HEK293 (cell line): ENCODE data around the gene THSD7A.

Experiments
- CTCF ChIA-PET: fragments of 350-600 bp; formaldehyde crosslinking; extraction: SDS; loops from one replicate; lab custom pipeline; 2021; ENCODE audit warnings: antibody characterized with exemption; lab: Yijun Ruan, JAX
- POLR2A ChIA-PET: fragments of 300-600 bp; formaldehyde crosslinking; extraction: SDS; loops from one replicate; lab custom pipeline; 2020; ENCODE audit warnings: antibody characterized with exemption, inconsistent platforms; lab: Yijun Ruan, JAX
- H3K27ac ChIP-seq: fragments of 200-500 bp; sonication (Bioruptor generic); 2 replicates; pipeline ENCODE4 v1.5.1; 2014; ENCODE audit warnings: low read depth, low read length, control low read depth, inconsistent platforms; ENCODE audit errors: extremely low read depth
- H3K36me3 ChIP-seq, 2 experiments: fragments of 200-500 bp in 1 of 2; sonication (Bioruptor generic) in 1 of 2; 1 replicate in 1 of 2; 2 replicates in 1 of 2; pipeline ENCODE4 v1.5.1; 2014 to 2017; ENCODE audit warnings: inconsistent platforms in 2 of 2, low read length in 2 of 2; ENCODE audit not compliant: control insufficient read depth in 2 of 2, insufficient read depth in 1 of 2
- H3K4me1 ChIP-seq: fragments of 200-500 bp; sonication (Bioruptor generic); 2 replicates; pipeline ENCODE4 v1.5.1; 2014; ENCODE audit warnings: mild to moderate bottlenecking, low read length, inconsistent platforms; ENCODE audit not compliant: control insufficient read depth, insufficient read depth
- H3K4me3 ChIP-seq: 2 replicates; pipeline ENCODE4 v1.5.1; 2011; ENCODE audit warnings: low read depth, mild to moderate bottlenecking, control low read depth, low read length, moderate library complexity
- H3K9me3 ChIP-seq: fragments of 200-500 bp; sonication (Bioruptor generic); 2 replicates; pipeline ENCODE4 v1.5.1; 2014; ENCODE audit warnings: low read depth, low read length, inconsistent platforms; ENCODE audit not compliant: control insufficient read depth, insufficient read depth
- ELK4 ChIP-seq: IDR thresholded peaks from 2 replicates; pipeline ENCODE4 v1.6.1; 2011; ENCODE audit warnings: mild to moderate bottlenecking, low read depth, low read length, borderline replicate concordance
- GLI4 ChIP-seq: fragments of 450-650 bp; formaldehyde crosslinking; IDR thresholded peaks from 2 replicates; pipeline ENCODE4 v1.5.1; 2016; ENCODE audit warnings: missing biosample characterization, missing genetic modification characterization
- IKZF3 ChIP-seq: fragments of 450-650 bp; IDR thresholded peaks from 2 replicates; pipeline ENCODE4 v1.5.0; 2018; ENCODE audit warnings: missing biosample characterization, mild to moderate bottlenecking, missing genetic modification characterization, moderate library complexity
- OSR2 ChIP-seq: fragments of 450-650 bp; formaldehyde crosslinking; IDR thresholded peaks from 2 replicates; pipeline ENCODE4 v1.5.1; 2016; ENCODE audit warnings: missing biosample characterization, missing genetic modification characterization
- PRDM1 ChIP-seq: fragments of 450-650 bp; formaldehyde crosslinking; IDR thresholded peaks from 2 replicates; pipeline ENCODE4; 2016; ENCODE audit warnings: missing biosample characterization, missing genetic modification characterization
- TSHZ1 ChIP-seq: fragments of 450-650 bp; formaldehyde crosslinking; IDR thresholded peaks from 2 replicates; pipeline ENCODE4 v1.5.1; 2016; ENCODE audit warnings: missing biosample characterization, missing genetic modification characterization, borderline replicate concordance
- ZBTB20 ChIP-seq: fragments of 450-650 bp; formaldehyde crosslinking; IDR thresholded peaks from 2 replicates; pipeline ENCODE4 v1.5.1; 2016; ENCODE audit warnings: missing biosample characterization, missing genetic modification characterization
- ZNF132 ChIP-seq: fragments of 450-650 bp; formaldehyde crosslinking; IDR thresholded peaks from 2 replicates; pipeline ENCODE4 v1.5.1; 2017; ENCODE audit warnings: missing biosample characterization, missing genetic modification characterization, borderline replicate concordance
- ZNF169 ChIP-seq: fragments of 450-650 bp; formaldehyde crosslinking; IDR thresholded peaks from 2 replicates; pipeline ENCODE4 v1.5.1; 2016; ENCODE audit warnings: missing biosample characterization, missing genetic modification characterization
- ZNF211 ChIP-seq: fragments of 450-650 bp; formaldehyde crosslinking; IDR thresholded peaks from 2 replicates; pipeline ENCODE4 v1.5.1; 2016; ENCODE audit warnings: low read depth, missing biosample characterization, missing genetic modification characterization
- ZNF214 ChIP-seq: fragments of 450-650 bp; formaldehyde crosslinking; IDR thresholded peaks from 2 replicates; pipeline ENCODE4 v1.5.1; 2017; ENCODE audit warnings: missing biosample characterization, mild to moderate bottlenecking, missing genetic modification characterization, borderline replicate concordance
- ZNF24 ChIP-seq: fragments of 450-650 bp; formaldehyde crosslinking; IDR thresholded peaks from 2 replicates; pipeline ENCODE4 v1.5.1; 2016; ENCODE audit warnings: missing biosample characterization, missing genetic modification characterization
- ZNF302 ChIP-seq: fragments of 450-650 bp; formaldehyde crosslinking; IDR thresholded peaks from 2 replicates; pipeline ENCODE4 v1.5.1; 2016; ENCODE audit warnings: missing biosample characterization, missing genetic modification characterization, low read depth
- ZNF362 ChIP-seq: fragments of 450-650 bp; formaldehyde crosslinking; IDR thresholded peaks from 2 replicates; pipeline ENCODE4 v1.5.1; 2016; ENCODE audit warnings: missing biosample characterization, missing genetic modification characterization
- ZNF501 ChIP-seq: fragments of 450-650 bp; formaldehyde crosslinking; IDR thresholded peaks from 2 replicates; pipeline ENCODE4 v1.5.1; 2016; ENCODE audit warnings: missing biosample characterization, missing genetic modification characterization
- ZNF600 ChIP-seq: fragments of 450-650 bp; formaldehyde crosslinking; IDR thresholded peaks from 2 replicates; pipeline ENCODE4 v1.5.1; 2016; ENCODE audit warnings: missing biosample characterization, missing genetic modification characterization
- ZNF639 ChIP-seq: fragments of 450-650 bp; formaldehyde crosslinking; IDR thresholded peaks from 2 replicates; pipeline ENCODE4 v1.5.1; 2016; ENCODE audit warnings: missing biosample characterization, missing genetic modification characterization
- ZNF645 ChIP-seq: fragments of 450-650 bp; formaldehyde crosslinking; IDR thresholded peaks from 2 replicates; pipeline ENCODE4; 2016; ENCODE audit warnings: missing biosample characterization, missing genetic modification characterization
- ZNF654 ChIP-seq: fragments of 450-650 bp; formaldehyde crosslinking; IDR thresholded peaks from 2 replicates; pipeline ENCODE4 v1.5.1; 2016; ENCODE audit warnings: low read depth, missing biosample characterization, missing genetic modification characterization
- ZSCAN16 ChIP-seq: fragments of 450-650 bp; formaldehyde crosslinking; IDR thresholded peaks from 2 replicates; pipeline ENCODE4 v1.5.1; 2016; ENCODE audit warnings: missing biosample characterization, missing genetic modification characterization

THSD7A gene

GRCh38 chr7:11374629-11375028, 457.4 kb downstream of the THSD7A start:
- Histone ChIP-seq H3K9me3 (no peaks in the 10 kb centered on the region), H3K4me1 (no peaks in the 10 kb centered on the region), H3K27ac (no peak overlapping the region), H3K36me3 (no peaks in the 10 kb centered on the region), H3K4me3 (no peak overlapping the region)
- TF ChIP-seq OSR2 (tag by site-specific recombination) (no peak), TSHZ1 (tag by site-specific recombination) (no peak), ZNF132 (tag by site-specific recombination) (no peak), ZNF214 (tag by site-specific recombination) (no peak)
- CTCF ChIA-PET = no interaction called here
- POLR2A ChIA-PET = no interaction called here

GRCh38 chr7:11373546-11374142, 458.4 kb downstream of the THSD7A start:
- CTCF ChIA-PET = interaction anchor here (0.6 to 1.0 kb wide), 5 partner anchors 22 to 311 kb away, joined by 3 to 5 read pairs (median 3); no protein-coding TSS in a partner anchor
- POLR2A ChIA-PET = no interaction called here

GRCh38 chr7:11369696-11370095, 462.3 kb downstream of the THSD7A start:
- TF ChIP-seq ZSCAN16 (no peak), PRDM1 (tag by site-specific recombination) (no peak), ZNF501 (tag by site-specific recombination) (no peak), ZNF639 (tag by site-specific recombination) (no peak), ZNF211 (tag by site-specific recombination) (no peak), OSR2 (tag by site-specific recombination) (no peak), ELK4 (no peak), ZNF645 (tag by site-specific recombination) (no peak), ZNF600 (tag by site-specific recombination) (no peak), GLI4 (tag by site-specific recombination) (no peak), ZNF302 (tag by site-specific recombination) (no peak), ZNF24 (tag by site-specific recombination) (no peak), IKZF3 (tag by site-specific recombination) (no peak), ZNF169 (tag by site-specific recombination) (no peak), ZNF362 (tag by site-specific recombination) (no peak)
- H3K9me3 ChIP-seq = no peaks in the 10 kb centered on the region
- no peaks in the 10 kb centered on the region for H3K36me3 ChIP-seq
- H3K4me3 ChIP-seq = no peak overlapping the region
- H3K4me1 ChIP-seq = no peaks in the 10 kb centered on the region
- no peak overlapping the region for H3K27ac ChIP-seq
- ChIA-PET CTCF (no interaction called here), POLR2A (no interaction called here)

More at GRCh38 chr7:11373546-11374142, 458.4 kb downstream of the THSD7A start:
- TF ChIP-seq ZNF654 (tag by site-specific recombination) (peak; percentile 21; the same call in 1 of the 2 replicates), ZBTB20 (no peak)
- H3K36me3 ChIP-seq = no peaks in the 10 kb centered on the region
- H3K27ac ChIP-seq = no peak overlapping the region
- no peaks in the 10 kb centered on the region for H3K9me3 ChIP-seq
- no peaks in the 10 kb centered on the region for H3K4me1 ChIP-seq
- H3K4me3 ChIP-seq = no peak overlapping the region
